Urinary bladder (tissue), 4 donors: ENCODE data around the gene ZMYND19. TPM values are rescaled to one million over a fixed set of nuclear protein-coding genes. Genes with fewer than 3 reads are reported as not detected.
"Not testable (repeated sequence)": the region's sequence is repeated elsewhere in the genome, so short reads cannot be mapped to it uniquely, and the experiment has no call there.

Experiments used
- DNase-seq: peaks from one replicate; pipeline ENCODE4 v3.0.0-alpha.2; 2015; ENCODE audit errors: extremely low spot score
- H3K27ac ChIP-seq: one replicate; pipeline ENCODE4 v1.5.1; 2013; ENCODE audit warnings: low read depth, mild to moderate bottlenecking, moderate library complexity
- H3K36me3 ChIP-seq: one replicate; pipeline ENCODE4 v1.6.1; 2013; ENCODE audit warnings: mild to moderate bottlenecking, moderate library complexity; ENCODE audit not compliant: insufficient read depth
- H3K4me1 ChIP-seq: one replicate; pipeline ENCODE4 v1.6.1; 2013; ENCODE audit warnings: mild to moderate bottlenecking, moderate library complexity; ENCODE audit not compliant: insufficient read depth
- H3K4me3 ChIP-seq: one replicate; pipeline ENCODE4 v1.5.1; 2013; ENCODE audit warnings: low read depth, low read length
- WGBS: extraction: QIAGEN DNeasy Blood & Tissue Kit; methylation state at CpG from one replicate; pipeline ENCODE4 v1.1.7; 2013; 5-methylcytosine and 5-hydroxymethylcytosine counted together
- polyA plus RNA-seq: library from polyadenylated mRNA; stranded (reverse); fragments of 200-250 nt; gene quantifications from one replicate; pipeline ENCODE4 v1.2.3, GENCODE V29; 2013
- total RNA-seq: library from RNA; depleted of rRNA; stranded (reverse); fragments of >200 nt; gene quantifications from one replicate; pipeline ENCODE4 v1.2.3, GENCODE V29; 2014
- donor health status: healthy with polysubstance abuse.
- donor health status: healthy.

ZMYND19 gene
- total and polyA plus RNA-seq, 2 donors: 7.9 to 13.2 TPM

DNA sequence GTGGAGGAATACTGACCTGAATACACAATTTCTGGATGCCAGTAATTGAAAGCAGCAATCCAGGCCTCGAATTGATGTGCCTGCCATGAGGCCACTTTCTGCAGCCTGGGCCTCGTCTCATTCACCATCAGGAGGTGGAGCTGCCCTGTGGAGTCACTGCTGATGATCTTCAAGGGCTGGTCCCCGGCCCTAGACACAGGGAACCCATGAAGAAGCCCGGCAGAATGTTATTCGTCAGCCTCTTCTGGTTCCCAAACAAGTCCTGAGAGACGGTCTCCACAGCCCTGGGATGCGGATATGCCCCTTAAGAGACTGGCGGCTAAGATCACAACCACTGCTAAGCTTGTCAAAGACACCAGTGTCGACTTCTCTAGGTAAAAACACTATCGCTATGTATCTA is 16.1 kb downstream of the ZMYND19 start:
- WGBS: 84% methylated on average over 10 of the region's 10 CpGs

DNA sequence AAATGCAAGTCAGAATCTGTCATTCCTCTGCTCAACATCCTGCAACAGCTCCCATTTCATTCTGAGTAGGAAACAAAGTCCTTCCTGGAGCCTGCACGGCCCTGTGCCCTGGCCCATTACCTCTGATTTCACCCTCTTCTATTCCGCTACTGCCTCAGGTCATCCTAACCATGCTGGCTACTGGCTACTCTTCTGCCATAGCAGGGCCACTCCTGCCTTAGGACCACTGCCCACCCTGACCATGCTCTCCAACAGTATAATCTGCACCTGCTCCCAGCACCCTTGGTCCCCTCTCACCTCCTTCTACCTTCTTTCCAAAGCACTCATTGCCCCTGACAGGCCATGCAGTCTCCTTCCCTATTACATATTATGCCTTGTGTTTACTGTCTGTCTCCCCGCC is 19.7 kb downstream of the ZMYND19 start:
- WGBS: over 99% methylated on average over 3 of the region's 3 CpGs
- Histone ChIP-seq H3K27ac (no peak overlapping the region), H3K4me1 (no peaks in the 10 kb centered on the region), H3K4me3 (no peak overlapping the region), H3K36me3 (peaks cover 8% of the 10 kb centered on the region)
- DNase-seq: no peak

More for the DNA sequence above, 16.1 kb downstream of the ZMYND19 start:
- no peak for DNase-seq
- H3K36me3 ChIP-seq: peaks cover 8% of the 10 kb centered on the region
- no peak overlapping the region for H3K27ac ChIP-seq
- no peak overlapping the region for H3K4me3 ChIP-seq
- H3K4me1 ChIP-seq: no peaks in the 10 kb centered on the region

DNA sequence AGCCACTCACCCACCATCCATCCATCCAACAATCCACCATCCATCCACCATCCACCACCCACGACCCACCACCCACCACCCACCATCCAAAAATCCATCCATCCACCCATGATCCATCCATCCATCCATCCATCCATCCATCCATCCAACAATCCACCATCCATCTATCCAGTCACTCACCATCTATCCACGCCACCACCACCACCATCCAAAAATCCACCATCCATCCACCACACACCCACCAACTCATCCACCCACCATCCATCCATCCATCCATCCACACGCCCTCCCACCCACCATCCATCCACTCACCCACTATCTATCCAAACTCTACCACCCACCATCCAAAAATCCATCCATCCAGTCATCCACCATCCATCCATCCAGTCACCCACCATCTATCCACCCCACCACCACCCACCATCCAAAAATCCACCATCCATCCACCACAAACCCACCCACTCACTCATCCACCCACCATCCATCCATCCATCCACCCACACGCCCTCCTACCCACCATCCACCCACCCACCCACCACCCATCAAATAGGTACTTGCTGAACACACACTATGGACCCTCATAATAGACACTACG is 20.6 kb downstream of the ZMYND19 start:
- H3K36me3 ChIP-seq: peaks cover 9% of the 10 kb centered on the region
- no peaks in the 10 kb centered on the region for H3K4me1 ChIP-seq
- H3K27ac ChIP-seq: no peak overlapping the region
- no peak overlapping the region for H3K4me3 ChIP-seq
- WGBS: 96% methylated on average over 5 of the region's 5 CpGs
- DNase-seq: no peak

DNA sequence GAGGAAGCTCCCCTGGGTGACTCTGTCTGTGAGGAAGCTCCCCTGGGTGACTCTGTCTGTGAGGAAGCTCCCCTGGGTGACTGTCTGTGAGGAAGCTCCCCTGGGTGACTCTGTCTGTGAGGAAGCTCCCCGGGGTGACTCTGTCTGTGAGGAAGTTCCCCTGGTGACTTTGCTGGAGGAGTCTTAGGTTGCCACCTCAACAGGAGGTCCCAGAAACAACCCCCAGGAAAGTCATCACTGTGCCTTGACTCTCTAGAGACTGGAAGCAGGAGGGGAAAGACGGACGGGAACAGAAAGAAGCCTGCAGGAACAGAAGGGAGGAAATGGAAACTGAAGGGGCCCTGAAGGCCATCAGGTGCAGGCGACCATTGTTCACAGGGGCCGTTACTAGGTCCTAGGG is 21.9 kb downstream of the ZMYND19 start:
- not testable (repeated sequence) for H3K27ac ChIP-seq, H3K4me1 ChIP-seq, DNase-seq, H3K4me3 ChIP-seq
- H3K36me3 ChIP-seq: peaks cover 10% of the 10 kb centered on the region
- WGBS: 89% methylated on average over 5 of the region's 5 CpGs

DNA sequence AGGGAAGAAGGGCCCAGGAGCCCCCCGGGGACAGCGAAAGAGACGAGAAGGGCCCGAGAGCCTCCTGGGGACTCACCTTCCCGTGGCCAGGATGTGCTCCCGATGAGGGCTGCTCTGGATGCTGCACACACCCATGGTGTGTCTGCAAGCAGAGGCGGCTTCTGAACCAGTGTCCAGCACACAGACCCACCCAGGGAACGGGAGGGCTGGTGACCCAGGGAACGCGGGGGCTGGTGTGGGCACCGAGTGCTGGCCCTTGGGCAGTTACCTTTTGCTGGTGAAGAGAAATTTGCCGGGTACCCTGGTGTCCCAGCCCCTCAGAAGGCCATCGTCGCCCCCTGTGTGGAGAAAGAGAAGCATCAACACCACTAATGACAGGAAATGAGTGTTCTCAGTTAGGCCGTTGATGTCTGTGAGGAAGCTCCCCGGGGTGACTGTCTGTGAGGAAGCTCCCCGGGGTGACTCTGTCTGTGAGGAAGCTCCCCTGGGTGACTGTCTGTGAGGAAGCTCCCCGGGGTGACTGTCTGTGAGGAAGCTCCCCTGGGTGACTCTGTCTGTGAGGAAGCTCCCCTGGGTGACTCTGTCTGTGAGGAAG is 25.4 kb downstream of the ZMYND19 start:
- WGBS: 92% methylated on average over 17 of the region's 18 CpGs
- no peaks in the 10 kb centered on the region for H3K4me1 ChIP-seq

DNA sequence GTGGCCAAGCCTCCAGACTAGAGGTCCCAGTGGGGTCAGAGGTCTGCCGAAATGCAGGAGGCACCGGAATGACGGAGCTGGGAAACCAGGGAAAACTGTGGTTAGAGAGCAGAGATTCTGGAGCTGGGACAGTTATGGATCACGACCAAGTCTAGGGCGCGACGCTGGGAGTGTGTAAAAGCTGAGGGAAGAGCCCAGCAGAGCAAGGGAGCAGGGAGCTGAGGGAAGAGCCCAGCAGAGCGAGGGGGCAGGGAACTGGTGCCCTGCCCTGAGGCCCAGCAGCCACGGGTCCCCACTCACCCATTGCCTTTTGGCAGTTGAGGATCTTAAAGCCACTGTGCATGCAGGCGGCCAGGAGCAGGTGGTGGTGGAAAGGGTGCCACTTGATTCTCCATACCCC is 26.2 kb downstream of the ZMYND19 start:
- Histone ChIP-seq H3K4me3 (no peak overlapping the region), H3K36me3 (peaks cover 6% of the 10 kb centered on the region), H3K27ac (no peak overlapping the region), H3K4me1 (no peaks in the 10 kb centered on the region)
- WGBS: 90% methylated on average over 10 of the region's 10 CpGs
- DNase-seq: no peak

More for the DNA sequence above, 25.4 kb downstream of the ZMYND19 start:
- Histone ChIP-seq H3K36me3 (peaks cover 6% of the 10 kb centered on the region), H3K27ac (no peak overlapping the region), H3K4me3 (no peak overlapping the region)
- no peak for DNase-seq

DNA sequence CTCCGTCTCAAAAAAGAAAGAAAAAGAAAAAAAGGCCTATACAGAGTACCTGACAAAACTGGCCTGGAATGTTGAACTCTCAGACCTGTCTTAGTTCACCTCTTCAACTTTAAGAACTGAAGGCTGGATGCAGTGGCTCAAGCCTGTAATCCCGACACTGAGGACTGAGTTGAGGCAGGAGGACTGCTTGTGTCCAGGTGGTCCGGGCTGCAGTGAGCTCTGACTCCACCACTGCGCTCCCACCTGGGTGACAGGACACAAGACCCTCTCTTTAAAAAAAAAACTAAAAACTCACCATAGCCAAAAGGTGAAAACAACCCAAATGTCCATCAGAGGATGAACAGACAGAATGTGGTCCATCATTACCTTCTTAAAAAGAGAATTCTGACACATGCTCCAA is 32.2 kb downstream of the ZMYND19 start:
- no peaks in the 10 kb centered on the region for H3K4me1 ChIP-seq
- H3K4me3 ChIP-seq: no peak overlapping the region
- no peak overlapping the region for H3K27ac ChIP-seq
- DNase-seq: no peak
- H3K36me3 ChIP-seq: peaks cover 2% of the 10 kb centered on the region
- 97% methylated on average over 4 of the region's 4 CpGs for WGBS

DNA sequence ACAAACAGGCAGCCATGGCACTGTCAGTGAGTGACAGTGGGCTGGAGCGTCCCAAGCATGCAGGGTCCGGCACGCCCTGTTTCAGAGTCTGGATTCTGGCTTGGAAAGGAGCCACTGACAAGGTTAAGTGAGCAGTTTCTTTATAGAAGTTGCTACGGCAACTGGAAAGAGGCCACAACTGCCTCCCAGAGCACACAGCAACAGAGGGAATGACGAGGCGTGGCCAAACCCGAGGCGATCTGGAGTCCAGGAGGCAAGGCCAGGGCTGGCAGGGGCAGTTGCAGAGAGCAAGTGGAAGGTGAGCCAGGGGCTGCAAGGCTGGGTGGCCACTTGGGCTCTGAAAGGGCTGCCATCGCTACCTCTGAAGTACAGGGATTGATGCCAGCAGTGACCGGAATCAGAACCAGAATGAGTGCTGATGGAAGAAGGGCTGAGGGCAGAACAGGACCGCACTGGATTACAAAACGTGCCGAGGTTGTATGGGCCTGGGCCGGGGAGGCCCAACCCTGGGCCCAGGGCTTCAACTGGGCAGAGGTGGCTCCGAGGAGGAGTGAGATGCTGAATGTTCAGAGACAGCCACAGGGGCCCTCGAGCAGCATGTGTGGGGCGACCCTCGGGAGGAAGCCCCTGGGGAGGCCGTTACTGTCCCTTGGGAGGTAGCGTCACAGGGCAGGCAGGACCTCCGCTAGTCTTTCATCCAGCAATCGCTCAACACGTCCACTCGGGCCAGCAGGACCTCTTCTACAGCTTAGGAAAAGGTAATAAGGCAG is 34.1 kb downstream of the ZMYND19 start:
- peaks cover 2% of the 10 kb centered on the region for H3K36me3 ChIP-seq
- no peak for DNase-seq

DNA sequence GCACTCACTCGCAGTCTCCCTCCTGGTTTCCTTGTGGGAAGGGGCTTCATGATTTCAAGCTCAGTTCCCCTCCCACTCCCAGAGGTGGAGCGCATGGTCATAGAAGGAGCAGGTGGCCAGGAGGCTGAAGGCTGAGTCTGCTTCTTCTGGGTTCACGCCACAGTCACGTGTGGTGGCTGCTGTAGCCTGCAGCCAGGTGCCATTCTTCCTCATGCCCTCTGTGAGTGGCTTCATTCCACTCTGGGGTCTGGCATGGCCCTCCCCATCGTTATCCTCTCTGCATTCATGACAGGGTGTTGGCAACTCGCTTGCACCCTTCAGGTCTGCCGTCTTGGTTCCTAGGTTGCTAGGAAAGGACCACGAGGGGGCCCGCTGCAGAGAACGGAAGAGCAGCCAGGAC is 35.1 kb downstream of the ZMYND19 start:
- WGBS: 90% methylated on average over 10 of the region's 10 CpGs
- Histone ChIP-seq H3K36me3 (peaks cover 2% of the 10 kb centered on the region), H3K4me3 (no peak overlapping the region), H3K4me1 (no peaks in the 10 kb centered on the region), H3K27ac (no peak overlapping the region)
- no peak for DNase-seq

More for the DNA sequence above, 34.1 kb downstream of the ZMYND19 start:
- no peaks in the 10 kb centered on the region for H3K4me1 ChIP-seq
- WGBS: 81% methylated on average over 24 of the region's 24 CpGs
- H3K4me3 ChIP-seq: no peak overlapping the region
- H3K27ac ChIP-seq: no peak overlapping the region

DNA sequence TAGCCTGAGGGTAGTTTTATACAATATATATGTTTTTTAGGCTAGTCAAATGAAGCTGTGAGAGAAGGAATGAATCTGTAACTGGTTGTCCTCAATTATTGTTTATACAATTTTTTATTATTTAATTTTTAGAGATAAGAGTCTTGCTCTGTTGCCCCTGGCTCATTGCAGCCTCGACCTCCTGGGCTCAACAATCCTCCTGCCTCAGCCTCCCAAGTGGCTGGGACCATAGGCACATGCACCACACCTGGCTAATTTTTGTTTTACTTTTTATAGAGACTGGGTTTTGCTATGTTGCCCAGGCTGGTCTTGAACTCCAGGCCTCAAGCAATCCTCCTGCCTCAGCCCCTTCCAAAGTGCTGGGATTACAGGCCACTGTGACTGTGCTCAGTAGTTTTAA is 36.0 kb downstream of the ZMYND19 start:
- Histone ChIP-seq H3K4me3 (no peak overlapping the region), H3K4me1 (no peaks in the 10 kb centered on the region), H3K36me3 (peaks cover 2% of the 10 kb centered on the region), H3K27ac (no peak overlapping the region)
- DNase-seq: no peak
- WGBS: 81% methylated on average over 1 of the region's 1 CpG

DNA sequence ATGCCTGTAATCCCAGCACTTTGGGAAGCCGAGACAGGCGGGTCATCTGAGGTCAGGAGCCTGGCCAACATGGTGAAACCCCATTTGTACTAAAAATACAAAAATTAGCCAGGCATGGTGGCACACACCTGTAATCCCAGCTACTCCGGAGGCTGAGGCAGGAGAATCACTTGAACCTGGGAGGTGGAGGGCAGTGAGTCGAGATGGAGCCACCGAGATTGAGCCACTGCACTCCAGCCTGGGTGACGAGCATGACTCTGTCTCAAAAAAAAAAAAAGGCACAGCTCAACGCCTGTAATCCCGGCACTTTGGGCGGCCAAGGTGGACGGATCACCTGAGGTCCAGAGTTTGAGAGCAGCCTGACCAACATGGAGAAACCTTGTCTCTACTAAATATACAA is 36.7 kb downstream of the ZMYND19 start:
- 91% methylated on average over 10 of the region's 10 CpGs for WGBS
- not testable (repeated sequence) for H3K4me1 ChIP-seq, DNase-seq, H3K36me3 ChIP-seq, H3K27ac ChIP-seq, H3K4me3 ChIP-seq

DNA sequence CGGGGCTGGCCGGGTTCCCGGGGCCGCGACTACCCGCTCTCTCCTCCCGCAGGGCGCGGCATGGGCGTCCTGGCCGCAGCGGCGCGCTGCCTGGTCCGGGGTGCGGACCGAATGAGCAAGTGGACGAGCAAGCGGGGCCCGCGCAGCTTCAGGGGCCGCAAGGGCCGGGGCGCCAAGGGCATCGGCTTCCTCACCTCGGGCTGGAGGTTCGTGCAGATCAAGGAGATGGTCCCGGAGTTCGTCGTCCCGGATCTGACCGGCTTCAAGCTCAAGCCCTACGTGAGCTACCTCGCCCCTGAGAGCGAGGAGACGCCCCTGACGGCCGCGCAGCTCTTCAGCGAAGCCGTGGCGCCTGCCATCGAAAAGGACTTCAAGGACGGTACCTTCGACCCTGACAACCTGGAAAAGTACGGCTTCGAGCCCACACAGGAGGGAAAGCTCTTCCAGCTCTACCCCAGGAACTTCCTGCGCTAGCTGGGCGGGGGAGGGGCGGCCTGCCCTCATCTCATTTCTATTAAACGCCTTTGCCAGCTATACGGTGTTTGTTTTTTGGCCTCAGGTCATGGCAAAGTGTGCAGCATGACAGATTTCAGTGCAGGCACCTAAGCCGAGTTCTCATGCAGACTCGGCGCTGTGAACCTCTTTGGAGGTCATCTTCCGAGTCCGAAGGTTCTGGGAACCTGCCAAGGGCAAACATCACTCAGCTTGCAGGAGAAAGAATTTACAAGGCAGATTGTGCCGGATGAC is 38.1 kb downstream of the ZMYND19 start:
- H3K4me3 ChIP-seq: peak overlapping the region; percentile 76

DNA sequence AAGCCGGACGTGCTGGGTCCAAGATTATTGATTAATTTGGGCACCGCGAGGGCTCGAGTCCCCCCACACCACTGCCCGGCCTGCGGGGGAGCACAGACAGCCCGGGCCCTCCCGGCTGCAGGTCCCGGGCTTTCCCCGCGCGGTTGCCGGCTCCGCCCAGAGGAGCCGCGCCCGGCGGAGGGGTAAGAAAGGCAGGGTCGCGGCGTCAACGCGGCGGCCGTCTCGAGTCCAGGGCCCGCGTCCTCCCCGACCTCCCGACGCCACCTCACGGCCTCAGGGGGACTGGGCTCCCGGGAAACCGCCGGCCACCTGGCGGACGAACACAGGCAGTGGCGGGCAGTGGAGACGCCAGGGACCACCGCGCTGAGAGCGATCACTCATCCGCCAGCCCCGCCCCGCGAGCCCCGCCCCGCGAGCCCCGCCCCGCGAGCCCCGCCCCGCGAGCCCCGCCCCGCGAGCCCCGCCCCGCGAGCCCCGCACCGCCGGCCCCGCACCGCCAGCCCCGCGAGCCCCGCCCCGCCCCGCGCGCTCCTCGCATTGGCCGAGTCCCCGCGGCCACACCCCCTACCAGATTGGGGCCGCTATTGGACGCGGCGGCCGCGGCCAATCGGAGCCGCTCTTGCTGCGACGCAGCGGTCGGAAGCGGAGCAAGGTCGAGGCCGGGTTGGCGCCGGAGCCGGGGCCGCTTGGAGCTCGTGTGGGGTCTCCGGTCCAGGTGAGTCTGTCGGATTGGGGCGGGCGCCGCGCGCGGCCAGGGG is 38.9 kb downstream of the ZMYND19 start, which contains the start of gene MRPL41:
TSS of gene MRPL41 (plus strand) at position 616 of the 758 bp plus-strand sequence. CDS start 203 bp downstream, outside the sequence.
- H3K4me3 ChIP-seq: peak within 1 kb of the TSS; percentile 76
- H3K4me1 ChIP-seq: no peaks in the 10 kb centered on the region
- peak; percentile 45 for DNase-seq
- WGBS: 2% methylated on average over 106 of the region's 106 CpGs
- peak within 1 kb of the TSS; percentile 90 for H3K27ac ChIP-seq
- H3K36me3 ChIP-seq: peaks cover 2% of the 10 kb centered on the region

More for the DNA sequence above, 38.1 kb downstream of the ZMYND19 start:
- 9% methylated on average over 58 of the region's 58 CpGs for WGBS
- no peaks in the 10 kb centered on the region for H3K4me1 ChIP-seq
- DNase-seq: no peak
- H3K36me3 ChIP-seq: peaks cover 2% of the 10 kb centered on the region
- peak overlapping the region; percentile 71 for H3K27ac ChIP-seq
